GM12878 (cell line): Measurements from ENCODE around the gene SPIRE1. TPM values are rescaled to one million over a fixed set of nuclear protein-coding genes. Genes with fewer than 3 reads are reported as not detected.
"Not testable (repeated sequence)": the region's sequence is repeated elsewhere in the genome, so short reads cannot be mapped to it uniquely, and the experiment has no call there.

Source experiments
- ATAC-seq: fragments of 200-7000 bp; cut with Tn5 transposase; 3 replicates; pipeline ENCODE4 v1.9.1; 2020; ENCODE audit warnings: mild to moderate bottlenecking, moderate library complexity
- BruUV-seq: library from RNA; stranded (reverse); fragments of 400-500 nt; replicated peaks from 2 replicates; lab custom pipeline; 2021; lab: Mats Ljungman, UMichigan
- CTCF ChIA-PET: fragments of 300-600 bp; sonication (Branson Sonifier 250); formaldehyde crosslinking; extraction: SDS; loops from one replicate; lab custom pipeline; 2021; ENCODE audit warnings: inconsistent platforms; lab: Yijun Ruan, JAX
- POLR2A ChIA-PET: fragments of 350-600 bp; formaldehyde crosslinking; extraction: SDS; loops from one replicate; lab custom pipeline; 2021; ENCODE audit warnings: inconsistent platforms; lab: Charles Lee
- RAD21 ChIA-PET: fragments of 300-600 bp; sonication (Branson Sonifier 250); formaldehyde crosslinking; loops from one replicate; lab custom pipeline; 2023; ENCODE audit warnings: antibody characterized with exemption; ENCODE audit not compliant: unreplicated experiment; lab: Charles Lee
- SMC1A ChIA-PET: fragments of 300-600 bp; sonication (Branson Sonifier 250); formaldehyde crosslinking; loops from one replicate; lab custom pipeline; 2023; ENCODE audit not compliant: unreplicated experiment, uncharacterized antibody; lab: Charles Lee
- DNase-seq: peaks from one replicate; pipeline ENCODE4 v3.0.0-alpha.2; 2011; ENCODE audit warnings: low read depth, low spot score
- FAIRE-seq: peaks from 3 replicates; lab custom pipeline; 2011; peaks lifted over from hg19 to GRCh38; lab: Jason Lieb, UNC
- H2AFZ ChIP-seq: 2 replicates; pipeline ENCODE4 v1.6.0; 2011; ENCODE audit warnings: low read depth, low read length, control low read depth; ENCODE audit not compliant: control insufficient read depth
- H3K27ac ChIP-seq: 2 replicates; pipeline ENCODE4 v1.5.1; 2011; ENCODE audit warnings: control low read depth; ENCODE audit not compliant: control insufficient read depth, insufficient read depth
- H3K27me3 ChIP-seq, 2 experiments: replicated peaks in 1 of 2; 2 replicates each; pipeline versions ENCODE4 v1.6.0 to v1.6.1; 2011; ENCODE audit warnings: low read length in 1 of 2; ENCODE audit not compliant: control insufficient read depth in 2 of 2, insufficient read depth in 2 of 2
- H3K36me3 ChIP-seq, 2 experiments: 2 replicates each; pipeline ENCODE4 v1.5.1; 2011; ENCODE audit warnings: low read length in 1 of 2; ENCODE audit not compliant: control insufficient read depth in 2 of 2, insufficient read depth in 2 of 2
- H3K4me1 ChIP-seq: 2 replicates; pipeline ENCODE4 v1.6.1; 2011; ENCODE audit warnings: mild to moderate bottlenecking, low read length, moderate library complexity, mixed read lengths; ENCODE audit not compliant: control insufficient read depth, insufficient read depth
- H3K4me2 ChIP-seq: 2 replicates; pipeline ENCODE4 v1.6.0; 2011; ENCODE audit warnings: control low read depth; ENCODE audit not compliant: control insufficient read depth, insufficient read depth
- H3K4me3 ChIP-seq: fragments of 200-600 bp; sonication (generic); 2 replicates; pipeline ENCODE4 v1.5.1; 2016
- H3K79me2 ChIP-seq: 2 replicates; pipeline ENCODE4 v1.6.0; 2011; ENCODE audit warnings: low read length; ENCODE audit not compliant: control insufficient read depth, insufficient read depth
- H3K9ac ChIP-seq: 2 replicates; pipeline ENCODE4 v1.8.0; 2011; ENCODE audit warnings: low read length, control low read depth, mixed read lengths; ENCODE audit not compliant: control insufficient read depth, insufficient read depth
- H3K9me3 ChIP-seq: replicated peaks from 3 replicates; pipeline ENCODE4 v1.5.1; 2011; ENCODE audit warnings: mild to moderate bottlenecking, low read length; ENCODE audit not compliant: control insufficient read depth, insufficient read depth
- H4K20me1 ChIP-seq: 2 replicates; pipeline ENCODE4 v1.6.0; 2011; ENCODE audit not compliant: control insufficient read depth, insufficient read depth
- ATF7 ChIP-seq: fragments of 450-650 bp; IDR thresholded peaks from 2 replicates; pipeline ENCODE4 v1.6.1; 2016; ENCODE audit warnings: low read depth, mild to moderate bottlenecking
- MTA2 ChIP-seq: fragments of 450-650 bp; IDR thresholded peaks from 2 replicates; pipeline ENCODE4 v1.6.1; 2016; ENCODE audit warnings: low read depth, mild to moderate bottlenecking, moderate library complexity
- WGBS: methylation state at CpG from one replicate; pipeline ENCODE4 v1.1.6; 2016; ENCODE audit warnings: low lambda C conversion rate; ENCODE audit not compliant: insufficient replicate concordance, insufficient coverage; ENCODE audit errors: missing lambda C conversion rate; 5-methylcytosine and 5-hydroxymethylcytosine counted together
- in situ Hi-C: fragments of 300-500 bp; cut with MboI; formaldehyde crosslinking; loops from 9 replicates; pipeline ENCODE4 v1.14.3; 2018; ENCODE audit warnings: mixed read lengths
- intact Hi-C: fragments of 100-400 bp; cut with micrococcal nuclease; formaldehyde crosslinking; loops from one replicate; pipeline ENCODE4 v1.14.2; 2022; ENCODE audit not compliant: unreplicated experiment
- polyA plus RNA-seq, 11 experiments: library from polyadenylated mRNA; depleted of rRNA in 4 of 11; unstranded in 6 of 11; stranded (reverse) in 5 of 11; fragments of >200 nt; fragmentation: Nextera tagmentation in 4 of 11; fragmentation: Illumina TruSeq in 1 of 11; extraction: Ambion mirVana in 4 of 11; extraction: Trizol in 1 of 11; gene quantifications; 1 replicate in 1 of 11; 2 replicates in 10 of 11; pipeline versions ENCODE4 v1.2.1 to v1.2.3, GENCODE V29; 2011 to 2016; ENCODE audit warnings: inconsistent platforms in 2 of 11, missing spikeins in 2 of 11, low read depth in 1 of 11
- total RNA-seq, 4 experiments: library from RNA; depleted of rRNA in 3 of 4; stranded (reverse); fragments of >200 nt in 3 of 4; fragmentation: Illumina TruSeq in 1 of 4; extraction: Trizol in 1 of 4; gene quantifications; 2 replicates each; pipeline versions ENCODE4 v1.2.1 to v1.2.3, GENCODE V29; 2013 to 2021

Gene SPIRE1
- total and polyA plus RNA-seq, 10 of the 15 experiments (the other 5 are each of a cell fraction or from before 2014, with no cell fraction given), result 0.18 to 9.2 (median 4.3) TPM

- intact Hi-C loops, H4K20me1 ChIP-seq, CTCF ChIA-PET, H3K4me2 ChIP-seq, H3K27ac ChIP-seq, H3K79me2 ChIP-seq, DNase-seq, H3K9ac ChIP-seq, H3K9me3 ChIP-seq, H3K27me3 ChIP-seq, H3K4me3 ChIP-seq, ATAC-seq, H3K4me1 ChIP-seq, H2AFZ ChIP-seq, FAIRE-seq, RAD21 ChIA-PET, in situ Hi-C loops, POLR2A ChIA-PET, H3K36me3 ChIP-seq, BruUV-seq: not testable (repeated sequence)
- SMC1A ChIA-PET, result interaction anchor here (0.6 kb wide), 1 partner anchor 42 kb away, joined by 3 read pairs; no protein-coding TSS in a partner anchor
- peak; percentile 27; the same call in 1 of the 2 replicates for TF ChIP-seq ATF7
- 0 out of 2 replicates have a peak, but pooled peaks have one; percentile 43 for TF ChIP-seq MTA2
- 44% methylated on average over 13 of the region's 13 CpGs for WGBS
Observed at GRCh38 chr18:12551943-12552878, 105.7 kb downstream of the SPIRE1 start.

GRCh38 chr18:12551466-12551865 lies 106.4 kb downstream of the SPIRE1 start:
- H3K79me2 ChIP-seq, DNase-seq, intact Hi-C loops, H3K27ac ChIP-seq, in situ Hi-C loops, H3K4me2 ChIP-seq, H3K9me3 ChIP-seq, H3K27me3 ChIP-seq, POLR2A ChIA-PET, CTCF ChIA-PET, H3K36me3 ChIP-seq, FAIRE-seq, H3K9ac ChIP-seq, H4K20me1 ChIP-seq, RAD21 ChIA-PET, H3K4me1 ChIP-seq, H3K4me3 ChIP-seq, H2AFZ ChIP-seq, BruUV-seq, ATAC-seq: not testable (repeated sequence)
- 67% methylated on average over 11 of the region's 13 CpGs for WGBS
- SMC1A ChIA-PET, result interaction anchor here (0.6 kb wide), 1 partner anchor 43 kb away, joined by 3 read pairs; no protein-coding TSS in a partner anchor
